SK-N-SH (cell line): ENCODE results near the gene ADAP1. TPM values are rescaled to one million over a fixed set of nuclear protein-coding genes. Genes with fewer than 3 reads are reported as not detected.

Source experiments
- CTCF ChIA-PET: fragments of 300-600, 350-600 bp; formaldehyde crosslinking; extraction: SDS; loops from one replicate; lab custom pipeline; 2021; lab: Yijun Ruan, JAX
- POLR2A ChIA-PET: fragments of 350-600 bp; sonication (Branson Sonifier 250); formaldehyde crosslinking; extraction: SDS; loops from one replicate; lab custom pipeline; 2020; ENCODE audit warnings: antibody characterized with exemption, inconsistent platforms; lab: Yijun Ruan, JAX
- DNase-seq: peaks from one replicate; pipeline ENCODE4 v3.0.0; 2012
- H2AFZ ChIP-seq: fragments of 200-600 bp; sonication (generic); 2 replicates; pipeline ENCODE4 v1.8.1; 2016; ENCODE audit warnings: antibody characterized with exemption, mild to moderate bottlenecking, low read depth
- H3F3A ChIP-seq: fragments of 200-600 bp; sonication (generic); replicated peaks from 2 replicates; pipeline ENCODE3; 2016; ENCODE audit warnings: antibody characterized with exemption, mild to moderate bottlenecking; ENCODE audit not compliant: insufficient read depth
- H3K27ac ChIP-seq, 2 experiments: fragments of 200-500 bp in 1 of 2; fragments of 200-600 bp in 1 of 2; sonication (Bioruptor generic) in 1 of 2; sonication (generic), shearing (Covaris generic) in 1 of 2; 2 replicates each; pipeline versions ENCODE4 v1.5.1 to v1.6.1; 2014 to 2016; ENCODE audit warnings: low read depth in 2 of 2, inconsistent platforms in 1 of 2, low read length in 1 of 2, mild to moderate bottlenecking in 1 of 2, mixed read lengths in 1 of 2
- H3K27me3 ChIP-seq: fragments of 200-600 bp; sonication (generic), shearing (Covaris generic); 2 replicates; pipeline ENCODE4 v1.6.1; 2016; ENCODE audit warnings: mixed run types; ENCODE audit not compliant: insufficient read depth
- H3K36me3 ChIP-seq, 2 experiments: fragments of 200-500 bp in 1 of 2; fragments of 200-600 bp in 1 of 2; sonication (Bioruptor generic) in 1 of 2; sonication (generic) in 1 of 2; replicated peaks in 1 of 2; 2 replicates each; pipeline versions ENCODE3 to v1.5.1; 2014 to 2016; ENCODE audit warnings: low read length in 1 of 2, mild to moderate bottlenecking in 1 of 2; ENCODE audit not compliant: insufficient read depth in 2 of 2, control insufficient read depth in 1 of 2
- H3K4me1 ChIP-seq, 2 experiments: fragments of 200-500 bp in 1 of 2; fragments of 200-600 bp in 1 of 2; sonication (Bioruptor generic) in 1 of 2; sonication (generic), shearing (Covaris generic) in 1 of 2; 2 replicates each; pipeline versions ENCODE4 v1.5.1 to v1.6.1; 2014 to 2016; ENCODE audit warnings: low read depth in 1 of 2, low read length in 1 of 2, mixed run types in 1 of 2; ENCODE audit not compliant: insufficient read depth in 2 of 2, control insufficient read depth in 1 of 2
- H3K4me2 ChIP-seq: fragments of 200-600 bp; sonication (generic), shearing (Covaris generic); 2 replicates; pipeline ENCODE4 v1.6.1; 2017; ENCODE audit warnings: mixed run types
- H3K4me3 ChIP-seq, 2 experiments: fragments of 200-500 bp in 1 of 2; fragments of 200-600 bp in 1 of 2; sonication (Bioruptor generic) in 1 of 2; sonication (generic), shearing (Covaris generic) in 1 of 2; 2 replicates each; pipeline versions ENCODE4 v1.5.1 to v1.8.1; 2014 to 2016; ENCODE audit warnings: low read depth in 2 of 2, inconsistent platforms in 1 of 2, low read length in 1 of 2, mild to moderate bottlenecking in 1 of 2, mixed read lengths in 1 of 2, moderate library complexity in 1 of 2
- H3K79me2 ChIP-seq: fragments of 200-600 bp; sonication (generic); 2 replicates; pipeline ENCODE4 v1.8.1; 2017; ENCODE audit warnings: mild to moderate bottlenecking; ENCODE audit not compliant: insufficient read depth
- H3K9ac ChIP-seq: fragments of 200-600 bp; sonication (generic); 2 replicates; pipeline ENCODE4 v1.6.1; 2017; ENCODE audit warnings: mixed run types
- H3K9me2 ChIP-seq: fragments of 200-600 bp; sonication (generic); 2 replicates; pipeline ENCODE4 v1.6.1; 2017; ENCODE audit warnings: mixed run types
- H3K9me3 ChIP-seq: fragments of 200-600 bp; sonication (generic); 2 replicates; pipeline ENCODE4 v1.6.1; 2017; ENCODE audit warnings: mixed run types, mild to moderate bottlenecking, moderate library complexity
- H4K20me1 ChIP-seq: fragments of 200-600 bp; sonication (generic); 2 replicates; pipeline ENCODE4 v1.6.1; 2017; ENCODE audit warnings: mild to moderate bottlenecking, mixed run types; ENCODE audit not compliant: insufficient read depth
- ELF1 ChIP-seq: IDR thresholded peaks from 2 replicates; pipeline ENCODE4 v1.4.0; 2012
- FOSL2 ChIP-seq: IDR thresholded peaks from 2 replicates; pipeline ENCODE4 v1.4.0; 2012; ENCODE audit warnings: low read depth, mild to moderate bottlenecking, moderate library complexity, borderline replicate concordance
- GABPA ChIP-seq: IDR thresholded peaks from 2 replicates; pipeline ENCODE4 v1.4.0; 2012; ENCODE audit warnings: low read depth, mild to moderate bottlenecking
- GATA2 ChIP-seq: sonication (generic); formaldehyde crosslinking; IDR thresholded peaks from 2 replicates; pipeline ENCODE4 v1.5.0; 2020; ENCODE audit warnings: mild to moderate bottlenecking, missing genetic modification reagents
- RCOR1 ChIP-seq: fragments of 150-350 bp; IDR thresholded peaks from 2 replicates; pipeline ENCODE4 v1.6.1; 2017; ENCODE audit warnings: antibody characterized with exemption, low read length
- RXRA ChIP-seq: IDR thresholded peaks from 2 replicates; pipeline ENCODE4 v1.4.0; 2012; ENCODE audit warnings: low read depth, mild to moderate bottlenecking, borderline replicate concordance
- SIN3A ChIP-seq: IDR thresholded peaks from 2 replicates; pipeline ENCODE4 v1.6.1; 2012; ENCODE audit warnings: low read depth, mild to moderate bottlenecking, low read length, moderate library complexity, borderline replicate concordance
- SMC3 ChIP-seq: IDR thresholded peaks from 2 replicates; pipeline ENCODE4 v1.6.1; 2012; ENCODE audit warnings: low read depth, low read length, improper control_type of control experiment
- TAF1 ChIP-seq: IDR thresholded peaks from 2 replicates; pipeline ENCODE4 v1.6.1; 2012; ENCODE audit warnings: low read depth, mild to moderate bottlenecking, low read length, moderate library complexity, borderline replicate concordance
- TEAD4 ChIP-seq: IDR thresholded peaks from 2 replicates; pipeline ENCODE4 v1.4.0; 2012; ENCODE audit warnings: mild to moderate bottlenecking, borderline replicate concordance; ENCODE audit not compliant: insufficient read depth
- YY1 ChIP-seq: IDR thresholded peaks from 2 replicates; pipeline ENCODE4 v1.4.0; 2012; ENCODE audit warnings: low read depth, mild to moderate bottlenecking
- WGBS: methylation state at CpG from one replicate; pipeline ENCODE4 v1.1.6; 2017; ENCODE audit warnings: low lambda C conversion rate; 5-methylcytosine and 5-hydroxymethylcytosine counted together
- polyA plus RNA-seq, 3 experiments: library from polyadenylated mRNA; depleted of rRNA; stranded (reverse); fragments of >200 nt; gene quantifications; 2 replicates each; pipeline ENCODE4 v1.2.3, GENCODE V29; 2012
- TF ChIP-seq, protein P1 (sequence below): fragments of 200-600 bp; sonication (generic); IDR thresholded peaks from 2 replicates; pipeline ENCODE4 v1.6.1; 2017; ENCODE audit warnings: antibody characterized with exemption, mild to moderate bottlenecking, moderate library complexity
- TF ChIP-seq, protein P2 (sequence below): IDR thresholded peaks from 2 replicates; pipeline ENCODE4 v1.4.0; 2012; ENCODE audit warnings: low read depth, borderline replicate concordance
- TF ChIP-seq, protein P3 (sequence below): IDR thresholded peaks from 2 replicates; pipeline ENCODE4 v1.4.0; 2012; ENCODE audit warnings: low read depth, borderline replicate concordance
- TF ChIP-seq, protein P4 (sequence below): IDR thresholded peaks from 2 replicates; pipeline ENCODE4; 2012
- TF ChIP-seq, protein P5 (sequence below): IDR thresholded peaks from 2 replicates; pipeline ENCODE4 v1.4.0; 2012; ENCODE audit warnings: low read depth

Gene ADAP1
- polyA plus RNA-seq, 1 of the 3 experiments (the other 2 are of a cell fraction): 3.2 TPM

DNA sequence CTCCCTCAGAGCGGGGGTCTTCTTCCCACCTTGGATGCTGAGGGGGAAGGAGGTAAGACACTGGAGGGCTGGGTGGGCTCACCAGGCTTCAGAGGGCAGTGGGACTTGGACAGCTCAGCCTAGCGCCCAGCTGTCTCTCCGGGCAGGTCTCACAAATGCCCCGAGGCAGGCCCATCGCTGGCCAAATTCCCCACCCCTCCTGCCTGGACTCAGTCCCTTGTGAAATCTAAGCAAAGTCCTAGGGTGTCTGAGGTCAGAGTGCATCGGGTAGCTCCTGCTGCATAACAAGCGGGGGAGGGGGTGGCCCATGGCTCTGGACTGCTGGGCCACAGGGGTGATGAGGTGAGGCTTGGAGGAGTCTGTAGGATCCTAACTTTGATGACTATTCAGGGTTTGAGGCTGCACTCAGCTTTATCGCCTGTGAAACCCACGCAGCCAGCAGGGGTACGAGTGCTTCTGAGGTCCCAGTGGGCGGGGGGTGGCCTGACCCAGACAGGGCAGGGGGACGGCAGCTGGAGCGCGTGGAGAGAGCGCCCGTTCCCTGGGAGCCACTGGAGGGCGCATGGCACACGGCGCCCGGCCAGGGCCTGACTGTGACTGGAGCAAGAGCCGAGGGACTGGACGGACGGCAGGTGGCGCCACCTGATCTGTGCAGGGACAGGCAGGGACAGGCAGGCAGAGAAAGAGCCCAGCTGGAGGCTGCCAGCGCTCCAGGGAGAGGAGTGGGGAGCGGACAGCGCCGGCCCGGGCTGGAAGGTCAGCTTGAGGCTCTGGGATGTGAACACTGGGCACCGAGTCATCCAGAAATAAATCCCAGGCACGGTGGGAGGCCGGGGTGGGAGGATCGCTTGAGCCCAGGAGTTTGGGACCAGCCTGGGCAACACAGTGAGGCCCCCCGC, 38.5 kb upstream of the ADAP1 start (continued):
- TF ChIP-seq, protein P1, sequence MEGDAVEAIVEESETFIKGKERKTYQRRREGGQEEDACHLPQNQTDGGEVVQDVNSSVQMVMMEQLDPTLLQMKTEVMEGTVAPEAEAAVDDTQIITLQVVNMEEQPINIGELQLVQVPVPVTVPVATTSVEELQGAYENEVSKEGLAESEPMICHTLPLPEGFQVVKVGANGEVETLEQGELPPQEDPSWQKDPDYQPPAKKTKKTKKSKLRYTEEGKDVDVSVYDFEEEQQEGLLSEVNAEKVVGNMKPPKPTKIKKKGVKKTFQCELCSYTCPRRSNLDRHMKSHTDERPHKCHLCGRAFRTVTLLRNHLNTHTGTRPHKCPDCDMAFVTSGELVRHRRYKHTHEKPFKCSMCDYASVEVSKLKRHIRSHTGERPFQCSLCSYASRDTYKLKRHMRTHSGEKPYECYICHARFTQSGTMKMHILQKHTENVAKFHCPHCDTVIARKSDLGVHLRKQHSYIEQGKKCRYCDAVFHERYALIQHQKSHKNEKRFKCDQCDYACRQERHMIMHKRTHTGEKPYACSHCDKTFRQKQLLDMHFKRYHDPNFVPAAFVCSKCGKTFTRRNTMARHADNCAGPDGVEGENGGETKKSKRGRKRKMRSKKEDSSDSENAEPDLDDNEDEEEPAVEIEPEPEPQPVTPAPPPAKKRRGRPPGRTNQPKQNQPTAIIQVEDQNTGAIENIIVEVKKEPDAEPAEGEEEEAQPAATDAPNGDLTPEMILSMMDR: peak; percentile 100
- TF ChIP-seq, protein P2, sequence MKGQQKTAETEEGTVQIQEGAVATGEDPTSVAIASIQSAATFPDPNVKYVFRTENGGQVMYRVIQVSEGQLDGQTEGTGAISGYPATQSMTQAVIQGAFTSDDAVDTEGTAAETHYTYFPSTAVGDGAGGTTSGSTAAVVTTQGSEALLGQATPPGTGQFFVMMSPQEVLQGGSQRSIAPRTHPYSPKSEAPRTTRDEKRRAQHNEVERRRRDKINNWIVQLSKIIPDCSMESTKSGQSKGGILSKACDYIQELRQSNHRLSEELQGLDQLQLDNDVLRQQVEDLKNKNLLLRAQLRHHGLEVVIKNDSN: no peak
- TF ChIP-seq RXRA (no peak), SIN3A (peak; percentile 97), RCOR1 (peak; percentile 64; the same call in 1 of the 2 replicates), GATA2 (no peak)
- TF ChIP-seq, protein P3, sequence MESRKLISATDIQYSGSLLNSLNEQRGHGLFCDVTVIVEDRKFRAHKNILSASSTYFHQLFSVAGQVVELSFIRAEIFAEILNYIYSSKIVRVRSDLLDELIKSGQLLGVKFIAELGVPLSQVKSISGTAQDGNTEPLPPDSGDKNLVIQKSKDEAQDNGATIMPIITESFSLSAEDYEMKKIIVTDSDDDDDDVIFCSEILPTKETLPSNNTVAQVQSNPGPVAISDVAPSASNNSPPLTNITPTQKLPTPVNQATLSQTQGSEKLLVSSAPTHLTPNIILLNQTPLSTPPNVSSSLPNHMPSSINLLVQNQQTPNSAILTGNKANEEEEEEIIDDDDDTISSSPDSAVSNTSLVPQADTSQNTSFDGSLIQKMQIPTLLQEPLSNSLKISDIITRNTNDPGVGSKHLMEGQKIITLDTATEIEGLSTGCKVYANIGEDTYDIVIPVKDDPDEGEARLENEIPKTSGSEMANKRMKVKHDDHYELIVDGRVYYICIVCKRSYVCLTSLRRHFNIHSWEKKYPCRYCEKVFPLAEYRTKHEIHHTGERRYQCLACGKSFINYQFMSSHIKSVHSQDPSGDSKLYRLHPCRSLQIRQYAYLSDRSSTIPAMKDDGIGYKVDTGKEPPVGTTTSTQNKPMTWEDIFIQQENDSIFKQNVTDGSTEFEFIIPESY: no peak

DNA sequence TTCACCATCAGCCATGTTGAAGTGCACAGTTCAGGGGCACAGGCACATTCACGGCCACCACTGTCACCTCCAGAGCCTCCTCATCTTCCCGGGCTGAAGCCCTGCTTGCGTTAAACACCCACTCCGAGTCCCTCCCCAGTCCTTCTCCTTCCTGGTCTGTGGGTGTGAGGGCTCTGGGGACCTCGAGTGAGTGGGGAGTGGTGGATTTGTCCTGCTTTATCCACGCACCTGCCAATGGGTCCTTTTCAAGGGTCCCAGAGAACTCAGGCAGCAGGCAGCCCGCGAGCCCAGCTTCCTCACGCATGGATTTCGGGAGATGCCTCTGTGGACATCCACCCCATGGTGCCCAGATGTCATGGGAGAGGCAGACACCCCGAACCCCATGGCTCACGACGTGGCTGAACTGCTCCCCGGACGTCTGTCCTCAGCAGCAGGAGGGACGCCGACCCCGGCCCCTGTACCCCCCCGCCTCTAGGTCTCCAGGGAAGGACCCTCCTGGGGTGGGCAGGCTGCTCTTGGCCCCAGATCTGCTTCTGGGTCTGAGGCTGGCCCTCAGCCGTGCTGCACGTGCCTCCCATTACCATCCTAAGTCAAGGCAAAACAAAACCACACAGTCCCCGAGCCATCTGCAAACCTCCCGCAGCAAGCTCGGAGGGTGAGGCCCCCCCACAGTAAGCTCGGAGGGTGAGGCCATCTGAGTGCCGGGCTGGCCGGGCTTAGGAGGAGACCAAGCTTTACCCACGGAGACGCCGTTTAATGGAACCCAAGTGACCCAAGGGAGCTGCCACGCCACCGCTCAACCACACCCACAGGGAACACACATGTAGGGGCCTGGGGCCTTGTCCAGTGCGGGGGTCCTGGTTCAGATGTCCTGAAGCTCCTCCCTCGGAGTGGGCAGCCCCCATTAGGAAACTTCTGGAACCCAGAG, 37.5 kb upstream of the ADAP1 start:
- Histone ChIP-seq H3K4me3 (no peak overlapping the region), H3F3A (peaks cover 10% of the 10 kb centered on the region), H3K36me3 (peaks cover 0 to 17% of the 10 kb centered on the region in 2 experiments), H2AFZ (no peak overlapping the region), H4K20me1 (peaks cover 4% of the 10 kb centered on the region; the same call in 1 of the 2 replicates), H3K4me1 (peaks cover 3 to 7% of the 10 kb centered on the region in 2 experiments; a peak in 2 of 4 replicates), H3K9me2 (no peaks in the 10 kb centered on the region), H3K27ac (no peak overlapping the region), H3K27me3 (no peaks in the 10 kb centered on the region), H3K9ac (no peak overlapping the region), H3K9me3 (no peaks in the 10 kb centered on the region), H3K4me2 (no peak overlapping the region), H3K79me2 (no peaks in the 10 kb centered on the region)
- CTCF ChIA-PET: interaction anchor here (0.8 to 11.2 kb wide), 60 partner anchors 7 to 409 kb away, joined by 3 to 756 read pairs (median 15); partner anchors contain the start of genes COX19, CYP2W1, GPER1 and GPR146
- 79% methylated on average over 23 of the region's 34 CpGs for WGBS
- TF ChIP-seq TEAD4 (no peak), FOSL2 (no peak), SMC3 (no peak), TAF1 (no peak), RCOR1 (no peak), YY1 (no peak), ELF1 (no peak), RXRA (no peak), GABPA (no peak)
- TF ChIP-seq, protein P2: no peak
- TF ChIP-seq, protein P4, sequence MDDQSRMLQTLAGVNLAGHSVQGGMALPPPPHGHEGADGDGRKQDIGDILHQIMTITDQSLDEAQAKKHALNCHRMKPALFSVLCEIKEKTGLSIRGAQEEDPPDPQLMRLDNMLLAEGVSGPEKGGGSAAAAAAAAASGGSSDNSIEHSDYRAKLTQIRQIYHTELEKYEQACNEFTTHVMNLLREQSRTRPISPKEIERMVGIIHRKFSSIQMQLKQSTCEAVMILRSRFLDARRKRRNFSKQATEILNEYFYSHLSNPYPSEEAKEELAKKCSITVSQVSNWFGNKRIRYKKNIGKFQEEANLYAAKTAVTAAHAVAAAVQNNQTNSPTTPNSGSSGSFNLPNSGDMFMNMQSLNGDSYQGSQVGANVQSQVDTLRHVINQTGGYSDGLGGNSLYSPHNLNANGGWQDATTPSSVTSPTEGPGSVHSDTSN: no peak
- TF ChIP-seq, protein P5, sequence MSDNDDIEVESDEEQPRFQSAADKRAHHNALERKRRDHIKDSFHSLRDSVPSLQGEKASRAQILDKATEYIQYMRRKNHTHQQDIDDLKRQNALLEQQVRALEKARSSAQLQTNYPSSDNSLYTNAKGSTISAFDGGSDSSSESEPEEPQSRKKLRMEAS: no peak
- POLR2A ChIA-PET: interaction anchor here (1.0 to 1.6 kb wide), 4 partner anchors 35 to 150 kb away, joined by 3 to 9 read pairs (median 8); a partner anchor contains a TSS
- no peak for DNase-seq
